ENCODE data around the gene SCUBE1. TPM values are rescaled to one million over a fixed set of nuclear protein-coding genes. Genes with fewer than 3 reads are reported as not detected.

Gene SCUBE1
- total RNA-seq, 2 experiments from 2014 or later, result not detected

DNA sequence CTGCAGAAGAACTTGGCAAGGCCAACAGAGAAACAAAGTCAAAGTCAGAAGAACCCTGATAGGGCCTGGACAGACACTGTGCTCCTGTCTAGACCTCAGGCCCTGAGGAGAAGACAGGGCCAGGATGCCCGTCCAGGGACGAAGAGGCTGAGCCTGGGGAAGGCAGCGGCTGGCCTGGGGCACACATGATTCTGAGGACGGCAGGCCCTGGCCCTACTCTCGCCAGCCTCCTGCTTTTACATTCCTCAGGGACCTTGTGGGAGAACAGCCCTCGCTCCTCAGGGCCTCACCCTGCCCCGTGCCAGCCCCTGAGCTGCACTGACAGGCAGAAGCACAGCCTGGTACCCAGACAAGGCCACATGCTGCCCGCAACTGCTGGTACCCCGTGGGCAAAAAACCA lies 112.6 kb downstream of the SCUBE1 start:
- DNase-seq (no peak), ATAC-seq (no peak)
- Mint-ChIP-seq H3K27me3 (peaks cover 3% of the 10 kb centered on the region), H3K9me3 (ENCODE audit: low read depth) (no peaks in the 10 kb centered on the region), H3K27ac (no peak overlapping the region), H3K4me1 (peaks cover 4% of the 10 kb centered on the region), H3K4me3 (no peak overlapping the region), H3K36me3 (ENCODE audit: low read depth) (no peaks in the 10 kb centered on the region)
- CTCF ChIA-PET, result interaction anchor here (1.6 to 3.8 kb wide), 4 partner anchors 8 to 119 kb away, joined by 3 to 38 read pairs (median 6); no protein-coding TSS in a partner anchor
- intact Hi-C loops (cut with DNase I, micrococcal nuclease), result no loop called here
- POLR2A ChIA-PET, result no interaction called here

DNA sequence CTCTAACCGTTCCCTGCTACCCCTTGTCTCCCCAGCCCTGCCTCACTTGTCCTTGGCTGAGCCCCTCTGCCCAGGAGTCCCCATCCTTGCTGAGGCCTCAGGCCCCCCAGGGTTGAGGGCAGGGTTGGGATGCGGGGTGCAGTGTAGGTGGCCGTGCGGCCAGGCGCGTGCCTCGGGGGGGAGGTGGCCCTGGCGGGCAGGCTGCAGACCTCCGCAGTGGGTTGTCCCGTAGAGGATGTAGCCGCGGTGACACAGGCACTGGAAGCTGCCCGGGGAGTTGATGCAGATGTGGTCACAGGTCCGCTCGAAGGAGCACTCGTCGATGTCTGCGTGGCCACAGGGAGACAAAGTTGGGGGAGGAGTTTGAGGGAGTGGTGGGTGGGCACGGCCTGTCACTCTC lies 114.3 kb downstream of the SCUBE1 start:
- H3K36me3 Mint-ChIP-seq (ENCODE audit: low read depth), result no peaks in the 10 kb centered on the region
- intact Hi-C loops (cut with DNase I, micrococcal nuclease), result no loop called here
- DNase-seq (no peak), ATAC-seq (no peak)
- peaks cover 3% of the 10 kb centered on the region for H3K27me3 Mint-ChIP-seq
- no peak overlapping the region for H3K4me3 Mint-ChIP-seq
- H3K27ac Mint-ChIP-seq, result no peak overlapping the region
- H3K4me1 Mint-ChIP-seq, result peaks cover 4% of the 10 kb centered on the region
- POLR2A ChIA-PET, result no interaction called here
- CTCF ChIA-PET, result interaction anchor here (0.5 to 3.8 kb wide), 3 partner anchors 85 to 237 kb away, joined by 4 to 38 read pairs (median 5); no protein-coding TSS in a partner anchor
- no peaks in the 10 kb centered on the region for H3K9me3 Mint-ChIP-seq (ENCODE audit: low read depth)

GRCh38 chr22:43228330-43228729 lies 114.8 kb downstream of the SCUBE1 start:
- Mint-ChIP-seq H3K9me3 (ENCODE audit: low read depth) (no peaks in the 10 kb centered on the region), H3K27me3 (peaks cover 3% of the 10 kb centered on the region), H3K36me3 (ENCODE audit: low read depth) (no peaks in the 10 kb centered on the region), H3K27ac (no peak overlapping the region), H3K4me1 (peaks cover 4% of the 10 kb centered on the region), H3K4me3 (no peak overlapping the region)
- intact Hi-C loops (cut with DNase I, micrococcal nuclease), result no loop called here
- ChIA-PET POLR2A (no interaction called here), CTCF (interaction anchor here (0.5 to 0.7 kb wide), 3 partner anchors 236 to 651 kb away, joined by 3 to 5 read pairs (median 3); no protein-coding TSS in a partner anchor)
- DNase-seq (peak; percentile 65), ATAC-seq (no peak)

DNA sequence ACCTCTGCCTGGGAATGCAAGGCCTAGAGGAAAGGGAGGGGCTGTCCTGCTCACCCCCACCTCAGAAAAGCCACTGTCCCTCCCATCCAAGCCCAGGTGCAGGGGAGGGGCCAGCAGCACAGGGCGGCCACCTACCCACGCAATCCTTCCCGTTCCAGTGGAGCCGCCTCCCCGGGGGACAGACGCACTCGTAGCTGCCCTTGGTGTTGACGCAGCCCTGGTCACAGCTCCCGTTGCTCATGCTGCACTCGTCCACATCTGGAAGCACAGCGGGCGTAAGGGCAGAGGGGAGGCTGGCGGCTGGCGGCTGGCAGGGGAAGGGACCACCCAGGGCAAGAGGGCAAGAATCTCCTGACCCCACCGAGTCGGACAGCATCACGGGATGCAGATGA lies 115.9 kb downstream of the SCUBE1 start:
- Mint-ChIP-seq H3K4me3 (no peak overlapping the region), H3K36me3 (ENCODE audit: low read depth) (no peaks in the 10 kb centered on the region), H3K4me1 (peaks cover 4% of the 10 kb centered on the region), H3K27ac (no peak overlapping the region), H3K9me3 (ENCODE audit: low read depth) (no peaks in the 10 kb centered on the region), H3K27me3 (peaks cover 3% of the 10 kb centered on the region)
- ChIA-PET POLR2A (no interaction called here), CTCF (interaction anchor here (0.6 kb wide), 1 partner anchor 1399 kb away, joined by 3 read pairs; no protein-coding TSS in a partner anchor)
- ATAC-seq (no peak), DNase-seq (no peak)
- intact Hi-C loops (cut with DNase I, micrococcal nuclease), result no loop called here

- H3K27ac Mint-ChIP-seq, result no peak overlapping the region
- ChIA-PET POLR2A (no interaction called here), CTCF (no interaction called here)
- intact Hi-C loops (cut with DNase I, micrococcal nuclease), result no loop called here
- peaks cover 3% of the 10 kb centered on the region for H3K27me3 Mint-ChIP-seq
- no peak overlapping the region for H3K4me3 Mint-ChIP-seq
- no peaks in the 10 kb centered on the region for H3K9me3 Mint-ChIP-seq (ENCODE audit: low read depth)
- peaks cover 4% of the 10 kb centered on the region for H3K4me1 Mint-ChIP-seq
- ATAC-seq (no peak), DNase-seq (no peak)
- no peaks in the 10 kb centered on the region for H3K36me3 Mint-ChIP-seq (ENCODE audit: low read depth)
Observed at GRCh38 chr22:43226377-43227238, 116.6 kb downstream of the SCUBE1 start.

GRCh38 chr22:43225609-43226008 lies 117.6 kb downstream of the SCUBE1 start:
- H3K27ac Mint-ChIP-seq, result no peak overlapping the region
- H3K36me3 Mint-ChIP-seq (ENCODE audit: low read depth), result no peaks in the 10 kb centered on the region
- intact Hi-C loops (cut with DNase I, micrococcal nuclease), result no loop called here
- no peaks in the 10 kb centered on the region for H3K4me1 Mint-ChIP-seq
- H3K4me3 Mint-ChIP-seq, result no peak overlapping the region
- ATAC-seq (no peak), DNase-seq (no peak)
- CTCF ChIA-PET, result no interaction called here
- POLR2A ChIA-PET, result no interaction called here
- H3K27me3 Mint-ChIP-seq, result no peaks in the 10 kb centered on the region
- no peaks in the 10 kb centered on the region for H3K9me3 Mint-ChIP-seq (ENCODE audit: low read depth)

- intact Hi-C loops (cut with DNase I, micrococcal nuclease), result no loop called here
- Mint-ChIP-seq H3K4me1 (no peaks in the 10 kb centered on the region), H3K27me3 (no peaks in the 10 kb centered on the region), H3K36me3 (ENCODE audit: low read depth) (no peaks in the 10 kb centered on the region), H3K9me3 (ENCODE audit: low read depth) (no peaks in the 10 kb centered on the region), H3K27ac (no peak overlapping the region), H3K4me3 (no peak overlapping the region)
- CTCF ChIA-PET, result interaction anchor here (1.8 kb wide), 1 partner anchor 8 kb away, joined by 6 read pairs; no protein-coding TSS in a partner anchor
- DNase-seq (no peak), ATAC-seq (no peak)
- POLR2A ChIA-PET, result interaction anchor here (0.6 kb wide), 1 partner anchor 132 kb away, joined by 3 read pairs; no protein-coding TSS in a partner anchor
Observed at GRCh38 chr22:43222987-43223386, 120.2 kb downstream of the SCUBE1 start.

- intact Hi-C loops (cut with DNase I, micrococcal nuclease), result no loop called here
- ATAC-seq (no peak), DNase-seq (no peak)
- Mint-ChIP-seq H3K9me3 (ENCODE audit: low read depth) (no peaks in the 10 kb centered on the region), H3K27ac (no peak overlapping the region), H3K27me3 (no peaks in the 10 kb centered on the region), H3K4me1 (no peaks in the 10 kb centered on the region), H3K36me3 (ENCODE audit: low read depth) (no peaks in the 10 kb centered on the region), H3K4me3 (no peak overlapping the region)
- POLR2A ChIA-PET, result interaction anchor here (0.5 kb wide), 1 partner anchor 34 kb away, joined by 4 read pairs; no protein-coding TSS in a partner anchor
- CTCF ChIA-PET, result interaction anchor here (1.8 kb wide), 1 partner anchor 9 kb away, joined by 6 read pairs; no protein-coding TSS in a partner anchor
Observed at GRCh38 chr22:43222262-43222661, 120.9 kb downstream of the SCUBE1 start.

GRCh38 chr22:43220625-43221380 lies 122.4 kb downstream of the SCUBE1 start:
- POLR2A ChIA-PET, result interaction anchor here (0.6 kb wide), 1 partner anchor 135 kb away, joined by 4 read pairs; no protein-coding TSS in a partner anchor
- H3K4me1 Mint-ChIP-seq, result no peaks in the 10 kb centered on the region
- H3K9me3 Mint-ChIP-seq (ENCODE audit: low read depth), result no peaks in the 10 kb centered on the region
- no peak overlapping the region for H3K4me3 Mint-ChIP-seq
- intact Hi-C loops (cut with DNase I, micrococcal nuclease), result no loop called here
- CTCF ChIA-PET, result interaction anchor here (0.7 kb wide), 1 partner anchor 151 kb away, joined by 3 read pairs; no protein-coding TSS in a partner anchor
- no peaks in the 10 kb centered on the region for H3K36me3 Mint-ChIP-seq (ENCODE audit: low read depth)
- ATAC-seq (no peak), DNase-seq (no peak)
- H3K27me3 Mint-ChIP-seq, result no peaks in the 10 kb centered on the region
- no peak overlapping the region for H3K27ac Mint-ChIP-seq

DNA sequence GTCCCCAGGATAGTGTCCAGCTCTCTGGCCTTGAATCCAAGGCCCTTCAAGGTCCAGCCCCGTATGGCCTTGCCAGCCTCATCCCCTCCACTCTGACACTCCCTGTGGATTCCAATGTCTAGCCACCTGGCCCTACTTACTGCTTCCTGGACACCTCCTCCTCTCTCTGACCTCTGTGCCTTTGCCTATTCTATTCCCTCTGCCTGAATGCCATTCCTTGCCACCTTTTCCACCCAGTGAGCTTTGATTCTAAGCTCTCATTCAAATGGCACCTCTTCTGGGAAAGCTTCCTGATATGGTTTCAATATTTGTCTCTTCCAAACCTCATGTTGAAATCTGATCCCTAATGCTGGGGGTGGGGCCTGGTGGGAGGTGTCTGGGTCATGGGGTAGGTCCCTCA lies 124.4 kb downstream of the SCUBE1 start:
- Mint-ChIP-seq H3K36me3 (ENCODE audit: low read depth) (no peaks in the 10 kb centered on the region), H3K27me3 (no peaks in the 10 kb centered on the region), H3K4me1 (no peaks in the 10 kb centered on the region), H3K4me3 (no peak overlapping the region), H3K9me3 (ENCODE audit: low read depth) (no peaks in the 10 kb centered on the region), H3K27ac (no peak overlapping the region)
- POLR2A ChIA-PET, result no interaction called here
- CTCF ChIA-PET, result no interaction called here
- intact Hi-C loops (cut with DNase I, micrococcal nuclease), result no loop called here
- ATAC-seq (no peak), DNase-seq (no peak)

DNA sequence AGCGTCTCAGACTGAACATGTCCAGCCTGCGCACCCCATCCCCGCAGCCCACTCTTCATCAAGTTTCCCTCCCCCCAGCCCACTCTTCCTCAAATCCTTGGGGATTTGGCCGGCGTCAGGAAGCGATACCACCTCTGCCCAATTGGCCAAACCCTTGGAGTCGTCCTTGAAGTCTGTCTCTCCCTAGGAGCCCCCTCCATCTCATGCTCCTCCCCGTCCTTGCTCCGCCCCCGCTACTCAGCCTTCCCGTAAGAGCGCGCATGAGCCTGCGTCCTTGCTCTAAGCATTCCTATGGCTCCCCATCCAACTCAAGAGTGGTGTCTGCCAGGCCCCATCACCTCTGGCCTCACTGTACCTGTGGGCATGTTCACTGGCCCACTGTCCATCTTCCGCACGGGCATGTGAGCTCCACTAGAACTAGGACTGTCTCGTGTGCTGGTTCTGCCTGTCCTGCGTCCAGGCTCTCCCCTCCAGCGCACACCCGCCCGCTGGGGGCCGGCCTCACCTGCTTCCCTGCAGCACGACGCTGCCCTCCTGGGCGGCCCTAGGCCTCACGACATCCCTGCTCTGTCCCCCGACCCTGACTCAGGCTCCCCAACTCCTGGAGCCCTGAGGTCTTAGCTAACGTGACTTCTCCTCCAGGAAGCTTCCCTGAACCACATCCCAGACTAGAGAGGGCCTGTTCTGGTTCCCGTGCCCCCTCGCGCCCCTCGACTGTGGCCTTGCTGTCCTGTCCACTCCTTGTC lies 125.7 kb downstream of the SCUBE1 start:
- intact Hi-C loops (cut with DNase I, micrococcal nuclease), result no loop called here
- DNase-seq (no peak), ATAC-seq (no peak)
- no peak overlapping the region for H3K27ac Mint-ChIP-seq
- CTCF ChIA-PET, result no interaction called here
- H3K4me1 Mint-ChIP-seq, result no peaks in the 10 kb centered on the region
- H3K36me3 Mint-ChIP-seq (ENCODE audit: low read depth), result no peaks in the 10 kb centered on the region
- POLR2A ChIA-PET, result no interaction called here
- no peaks in the 10 kb centered on the region for H3K27me3 Mint-ChIP-seq
- H3K4me3 Mint-ChIP-seq, result no peak overlapping the region
- H3K9me3 Mint-ChIP-seq (ENCODE audit: low read depth), result no peaks in the 10 kb centered on the region

All from activated CD4-positive, alpha-beta T cell treated with anti-CD3 and anti-CD28 coated beads for 36 hours (primary cell).